NCI-H2107 (cell line): ENCODE results near the gene GOLT1A.

Experiments
- DNase-seq: peaks from one replicate; lab custom pipeline; 2025; lab: John Stamatoyannopoulos, UW

Gene GOLT1A

DNA sequence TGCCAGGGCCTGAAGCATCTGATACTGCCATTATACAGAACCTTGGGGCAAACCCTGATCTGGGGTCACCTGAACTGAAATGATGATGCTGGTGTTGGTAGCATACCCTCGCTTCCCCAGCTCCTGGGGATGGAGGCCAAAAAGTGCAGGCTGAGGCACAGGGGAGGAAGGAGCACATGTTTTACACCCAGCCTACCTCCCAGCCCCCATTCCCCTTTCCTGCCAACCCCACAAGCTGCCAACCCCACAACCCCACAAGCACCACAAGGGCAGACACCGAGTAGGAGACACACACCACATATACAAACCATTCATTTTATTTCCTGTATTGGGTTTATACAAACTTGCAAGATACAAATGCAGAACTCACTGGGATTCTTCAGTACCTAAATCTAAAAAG, 4.8 kb upstream of the GOLT1A start:
- DNase-seq = no peak

GRCh38 chr1:204217648-204218000, 3.8 kb upstream of the GOLT1A start:
- DNase-seq = no peak

GRCh38 chr1:204216880-204217647, 3.3 kb upstream of the GOLT1A start:
- no peak for DNase-seq

DNA sequence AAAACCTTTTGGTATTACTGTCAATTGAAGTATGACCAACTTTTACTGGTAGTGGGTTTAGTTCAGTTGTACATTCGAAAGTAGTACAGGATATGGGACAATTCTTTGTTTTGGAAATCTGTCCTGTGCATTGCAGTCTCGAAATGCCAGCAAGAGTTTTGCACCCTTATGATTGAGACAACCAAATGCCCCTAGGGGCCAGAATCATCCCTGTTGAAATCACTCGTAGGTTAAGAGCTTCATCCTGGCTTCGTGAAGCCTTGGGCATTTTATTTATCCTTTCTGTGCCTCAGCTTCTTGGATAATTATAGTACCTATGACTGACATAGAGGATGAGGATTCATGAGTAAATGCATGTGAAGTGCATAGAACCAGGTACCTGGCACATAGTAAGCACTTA, 2.4 kb upstream of the GOLT1A start:
- no peak for DNase-seq

DNA sequence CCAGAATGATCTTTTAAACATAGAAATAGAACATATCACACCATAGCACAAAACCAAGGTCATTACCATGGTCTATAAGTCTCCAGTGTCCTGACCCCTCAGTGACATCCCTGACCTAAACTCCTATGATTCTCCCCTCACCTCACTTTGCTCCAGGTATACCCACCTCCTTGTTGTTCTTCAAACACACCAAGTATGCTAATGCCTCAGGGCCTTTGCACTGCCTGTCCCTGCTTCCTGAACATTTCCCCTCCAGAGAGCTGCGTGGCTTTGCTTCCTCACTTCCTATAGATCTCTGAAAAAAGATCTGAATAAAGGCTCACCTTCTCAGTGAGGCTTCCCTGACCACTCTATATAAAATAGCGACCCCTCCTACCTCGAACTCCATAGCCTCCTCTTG, 1.1 kb downstream of the GOLT1A start:
- DNase-seq = no peak

DNA sequence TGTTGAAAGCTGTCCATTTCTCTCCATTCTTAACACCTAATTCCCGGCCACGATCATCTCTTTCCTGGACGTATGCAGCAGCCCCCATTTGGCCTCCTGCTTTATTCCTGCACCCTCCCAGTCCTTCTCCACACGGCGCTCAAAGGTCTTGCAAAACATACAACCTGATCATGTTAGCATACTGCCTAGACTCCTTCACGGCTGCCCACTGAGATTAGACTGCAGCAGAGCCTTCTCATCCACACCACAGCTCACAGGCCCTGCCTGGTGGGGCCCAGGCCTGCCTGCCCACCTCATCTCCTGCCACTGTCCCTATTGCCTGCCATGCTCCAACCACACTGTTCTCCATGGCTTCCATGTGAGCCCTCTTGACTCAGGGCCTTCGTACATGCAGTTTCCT, 2.7 kb downstream of the GOLT1A start:
- no peak for DNase-seq

DNA sequence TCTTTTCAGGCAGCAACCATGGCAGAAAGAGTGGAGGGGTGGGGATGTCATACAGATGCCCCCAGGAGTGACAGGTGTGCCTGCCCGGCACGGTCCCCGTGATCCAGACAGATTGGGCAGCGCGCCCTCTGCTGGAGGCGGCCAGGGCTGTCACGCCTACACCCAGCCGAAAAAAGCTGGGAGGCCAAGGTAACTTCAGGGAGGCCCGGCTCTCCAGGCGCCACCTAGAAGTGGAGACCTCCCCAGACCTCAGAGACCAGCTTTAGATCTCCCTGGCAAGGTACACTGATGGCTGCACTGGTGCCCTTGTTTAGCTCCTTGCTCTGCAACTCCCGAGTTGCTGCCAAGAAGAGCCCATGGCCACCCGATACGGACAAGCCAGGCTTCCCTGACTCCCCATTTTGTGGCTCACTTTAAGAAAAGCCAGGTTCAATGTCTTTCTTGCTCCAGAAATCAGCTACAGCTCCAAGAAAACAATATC, 6.6 kb downstream of the GOLT1A start:
- peak; percentile 38 for DNase-seq

- DNase-seq = no peak
These were observed 7.7 kb downstream of the GOLT1A start for GRCh38 chr1:204206121-204206520.

DNA sequence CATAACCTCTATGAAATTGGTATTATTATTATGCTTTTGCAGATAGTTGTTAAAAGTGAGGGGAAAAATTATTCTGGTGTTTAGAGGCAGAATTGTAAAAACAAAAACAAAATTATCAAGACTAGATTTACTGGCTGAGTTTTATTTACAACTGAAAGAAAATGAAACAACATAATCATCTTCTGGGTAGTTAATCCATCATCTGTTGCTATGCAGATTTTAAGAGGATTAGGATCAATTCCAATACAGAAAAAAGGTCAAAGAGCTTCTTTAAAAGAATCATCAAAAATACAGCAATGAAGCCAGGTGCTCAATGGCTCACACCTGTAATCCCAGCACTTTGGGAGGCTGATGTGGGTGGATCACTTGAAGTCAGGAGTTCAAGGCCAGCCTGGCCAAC, 8.3 kb downstream of the GOLT1A start:
- no peak for DNase-seq

DNA sequence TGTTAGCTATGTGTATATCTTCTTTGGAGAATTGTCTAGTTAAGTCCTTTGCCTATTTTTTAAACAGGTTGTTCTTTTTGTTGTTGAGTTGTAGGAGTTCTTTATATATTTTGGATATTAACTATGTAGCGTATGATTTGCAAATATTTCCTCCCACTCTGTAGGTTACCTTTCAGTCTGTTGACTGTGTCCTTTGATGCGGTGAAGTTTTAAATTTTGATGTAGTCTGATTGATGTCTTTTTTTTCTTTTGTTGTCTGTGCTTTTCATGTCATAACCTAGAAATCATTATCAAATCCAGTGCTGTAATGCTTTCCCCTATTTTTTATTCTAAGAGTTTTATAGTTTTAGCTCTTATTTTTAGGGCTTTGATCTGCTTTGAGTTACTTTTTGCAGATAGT, 8.8 kb downstream of the GOLT1A start:
- no peak for DNase-seq

- DNase-seq = no peak
These were observed 10.5 kb downstream of the GOLT1A start for GRCh38 chr1:204203206-204203767.

DNA sequence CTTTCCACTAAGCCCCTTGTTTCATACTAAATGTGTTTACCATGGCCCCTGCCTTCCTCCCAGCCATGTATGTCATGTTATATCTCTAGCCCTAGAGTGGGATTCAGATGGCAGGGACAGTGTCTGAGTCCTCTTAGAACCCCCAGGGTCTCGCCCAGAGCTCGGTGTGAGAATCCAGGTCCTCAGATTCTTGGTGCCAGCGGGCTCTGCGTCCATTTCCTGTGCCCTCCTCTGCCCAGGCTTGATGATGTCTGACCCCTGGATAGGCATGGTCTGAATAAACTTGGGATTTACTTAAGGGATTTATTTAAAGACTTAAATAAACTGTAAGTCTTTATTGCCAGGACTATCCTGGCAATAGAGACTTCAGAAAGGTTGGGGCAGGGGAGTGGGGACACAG, 11.3 kb downstream of the GOLT1A start:
- DNase-seq = no peak

GRCh38 chr1:204201348-204202040, 12.3 kb downstream of the GOLT1A start:
- DNase-seq = no peak

- DNase-seq = no peak
These were observed 14.2 kb downstream of the GOLT1A start for GRCh38 chr1:204199579-204199978.

DNA sequence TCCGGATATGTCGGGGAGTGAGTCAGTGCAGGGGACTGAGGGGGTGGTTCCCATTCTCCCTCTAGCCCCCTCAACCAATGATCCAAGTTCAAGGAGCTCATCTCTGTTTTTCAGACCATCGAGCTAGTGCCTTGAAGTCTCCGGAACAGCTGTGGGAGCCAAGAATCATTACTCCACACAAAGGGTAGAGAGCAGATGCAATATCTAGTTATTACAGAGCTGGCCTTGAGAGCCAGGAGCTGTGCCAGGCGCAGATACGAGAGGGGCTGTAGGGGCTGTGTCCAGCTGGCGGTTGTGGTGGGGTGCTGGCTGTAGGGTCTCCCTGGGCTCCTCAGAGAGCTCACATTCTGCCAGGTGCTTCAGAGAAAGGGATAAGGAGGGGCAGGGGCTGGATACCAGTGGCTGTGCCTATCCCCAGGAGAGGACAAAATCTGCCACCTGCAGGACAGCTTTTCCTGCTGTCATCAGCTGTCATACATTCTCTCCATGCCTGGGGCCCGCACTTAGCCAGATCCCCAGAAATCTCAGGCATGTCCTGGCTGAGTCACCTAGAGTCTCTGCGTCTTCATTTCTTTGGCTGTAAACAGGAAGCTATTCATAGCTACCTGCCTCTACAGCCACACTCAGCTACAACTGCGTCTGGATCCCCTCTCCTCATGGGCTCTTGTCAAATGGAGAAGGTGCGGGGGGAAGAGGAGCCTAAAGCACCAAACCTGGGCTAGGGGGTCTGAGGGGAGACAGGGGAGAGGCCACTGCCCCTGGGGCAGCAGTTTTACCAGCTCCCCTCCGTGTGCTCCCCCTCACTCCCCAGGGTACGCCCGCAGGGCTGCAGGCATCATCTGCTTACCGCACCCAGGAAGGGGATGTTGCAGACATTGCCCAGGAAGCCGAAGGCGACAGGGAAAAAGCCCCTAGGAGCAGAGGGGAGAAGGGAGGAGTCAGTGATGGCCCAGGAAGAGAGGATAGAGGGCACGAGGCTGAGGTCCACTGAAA, 15.1 kb downstream of the GOLT1A start:
- peak; percentile 53 for DNase-seq

GRCh38 chr1:204197068-204197467, 16.7 kb downstream of the GOLT1A start:
- DNase-seq = no peak

DNA sequence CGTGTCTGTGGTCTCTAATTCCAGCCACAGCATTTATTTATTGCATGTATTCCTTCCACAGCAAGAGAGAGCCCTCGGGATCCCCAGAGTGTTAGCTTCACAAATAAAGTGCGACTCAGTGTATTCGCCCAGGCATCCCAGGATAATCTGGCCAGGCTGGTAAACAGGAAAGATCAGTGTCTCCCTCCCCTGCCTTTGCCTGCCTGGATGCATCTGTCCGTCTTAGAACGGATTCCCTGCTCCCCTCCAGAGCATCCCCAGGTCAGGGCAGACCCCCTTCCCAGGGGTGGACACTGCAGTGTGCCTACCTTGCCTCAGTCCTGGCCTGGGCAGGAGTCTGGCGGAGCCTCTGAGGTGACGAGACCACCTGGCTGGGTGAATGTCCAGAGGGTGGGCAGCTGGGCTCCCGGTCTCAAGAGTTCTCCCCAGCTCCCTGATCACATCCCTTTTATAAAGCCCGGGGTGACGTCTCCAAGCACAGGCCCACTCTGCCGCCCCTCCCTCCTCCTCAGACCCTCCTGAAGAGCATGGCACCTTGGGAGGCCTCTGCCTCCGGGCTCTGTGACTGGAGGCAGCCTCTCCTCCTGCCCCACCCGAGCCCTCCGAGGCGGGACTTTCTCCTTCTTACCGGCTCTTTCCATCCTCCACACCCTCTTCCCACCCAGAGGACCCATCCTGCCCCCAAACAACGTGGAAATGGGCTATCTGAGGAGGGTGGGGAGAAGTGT, 17.6 kb downstream of the GOLT1A start, which contains the start of gene KISS1:
TSS of gene KISS1 (minus strand) at position 424 of the 728 bp plus-strand sequence. CDS start 3,615 bp downstream, outside the sequence.
- DNase-seq = no peak

DNA sequence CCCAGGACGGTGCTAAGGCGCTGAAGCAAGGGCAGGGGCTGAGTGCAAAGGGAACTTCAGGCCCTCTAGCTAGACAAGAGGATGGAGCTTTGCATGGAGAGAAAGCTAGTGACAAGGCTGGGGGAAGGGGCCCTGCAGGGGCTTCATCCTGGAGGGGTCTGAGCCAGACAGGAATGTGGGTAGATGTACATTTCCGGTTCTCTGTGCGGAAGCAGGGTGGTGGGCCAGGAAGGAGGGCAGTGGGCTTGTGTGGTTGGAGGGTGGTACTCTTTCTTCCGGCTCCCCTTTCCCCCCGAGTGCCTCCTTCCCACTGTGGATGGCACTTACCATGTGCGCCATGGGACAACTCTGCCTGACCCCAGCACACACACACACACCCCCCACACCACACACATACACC, 19.0 kb downstream of the GOLT1A start:
- no peak for DNase-seq

GRCh38 chr1:204194080-204194479, 19.7 kb downstream of the GOLT1A start:
- no peak for DNase-seq

GRCh38 chr1:204192589-204193352, 21.0 kb downstream of the GOLT1A start:
- no peak for DNase-seq
